Loucy (cell line): Measurements from ENCODE around the gene FBN1.

Experiments
- H2AFZ ChIP-seq: fragments of 200-600 bp; sonication (generic); 2 replicates; pipeline ENCODE4 v1.6.0; 2016; ENCODE audit warnings: antibody characterized with exemption, mild to moderate bottlenecking, low read length, moderate library complexity
- H3F3A ChIP-seq: fragments of 200-600 bp; 2 replicates; pipeline ENCODE4 v1.6.0; 2016; ENCODE audit warnings: antibody characterized with exemption, low read depth, mild to moderate bottlenecking
- H3K27me3 ChIP-seq: fragments of 200-600 bp; sonication (generic); 2 replicates; pipeline ENCODE4 v1.6.1; 2014; ENCODE audit warnings: low read length, mild to moderate bottlenecking; ENCODE audit not compliant: insufficient read depth, poor library complexity, severe bottlenecking
- H3K36me3 ChIP-seq: fragments of 200-600 bp; sonication (generic); 2 replicates; pipeline ENCODE4 v1.6.1; 2016; ENCODE audit warnings: low read length; ENCODE audit not compliant: insufficient read depth
- H3K4me1 ChIP-seq: fragments of 200-600 bp; sonication (generic); 2 replicates; pipeline ENCODE4 v1.5.1; 2014; ENCODE audit warnings: low read length, mild to moderate bottlenecking; ENCODE audit not compliant: insufficient read depth, poor library complexity, severe bottlenecking
- H3K4me2 ChIP-seq: fragments of 200-600 bp; sonication (generic); 2 replicates; pipeline ENCODE4 v1.6.0; 2014; ENCODE audit warnings: antibody characterized with exemption, low read length, low read depth, mild to moderate bottlenecking; ENCODE audit not compliant: poor library complexity, severe bottlenecking
- H3K4me3 ChIP-seq: fragments of 200-600 bp; sonication (generic); 2 replicates; pipeline ENCODE4 v1.5.1; 2014; ENCODE audit warnings: low read length, mild to moderate bottlenecking, mixed read lengths; ENCODE audit not compliant: poor library complexity, severe bottlenecking
- H3K79me2 ChIP-seq: fragments of 200-600 bp; sonication (generic); 2 replicates; pipeline ENCODE4 v1.6.1; 2014; ENCODE audit warnings: low read length; ENCODE audit not compliant: insufficient read depth
- H3K9ac ChIP-seq: fragments of 200-600 bp; sonication (generic); 2 replicates; pipeline ENCODE4 v1.6.0; 2014; ENCODE audit warnings: mild to moderate bottlenecking, low read depth, low read length, moderate library complexity; ENCODE audit not compliant: poor library complexity, severe bottlenecking
- H3K9me2 ChIP-seq: fragments of 200-600 bp; sonication (generic); replicated peaks from 2 replicates; pipeline ENCODE4 v1.6.1; 2016; ENCODE audit warnings: low read depth, low read length, mixed read lengths
- H3K9me3 ChIP-seq: fragments of 200-600 bp; sonication (generic); 2 replicates; pipeline ENCODE4 v1.6.1; 2014; ENCODE audit warnings: mild to moderate bottlenecking, antibody characterized with exemption, low read length, low read depth; ENCODE audit not compliant: insufficient read depth
- H4K20me1 ChIP-seq: fragments of 200-600 bp; sonication (generic); 2 replicates; pipeline ENCODE4 v1.6.0; 2014; ENCODE audit warnings: antibody characterized with exemption, low read length, mild to moderate bottlenecking; ENCODE audit not compliant: insufficient read depth, poor library complexity, severe bottlenecking
- EZH2phosphoT487 ChIP-seq: fragments of 200-600 bp; IDR thresholded peaks from 2 replicates; pipeline ENCODE4 v1.6.1; 2018; ENCODE audit warnings: antibody characterized with exemption, mild to moderate bottlenecking, moderate library complexity, borderline replicate concordance
- TF ChIP-seq, protein P1 (sequence below): fragments of 200-600 bp; sonication (generic); conservative IDR thresholded peaks from 2 replicates; pipeline ENCODE4 v1.5.1; 2014; ENCODE audit warnings: mild to moderate bottlenecking, antibody characterized with exemption, low read length

FBN1 gene

DNA sequence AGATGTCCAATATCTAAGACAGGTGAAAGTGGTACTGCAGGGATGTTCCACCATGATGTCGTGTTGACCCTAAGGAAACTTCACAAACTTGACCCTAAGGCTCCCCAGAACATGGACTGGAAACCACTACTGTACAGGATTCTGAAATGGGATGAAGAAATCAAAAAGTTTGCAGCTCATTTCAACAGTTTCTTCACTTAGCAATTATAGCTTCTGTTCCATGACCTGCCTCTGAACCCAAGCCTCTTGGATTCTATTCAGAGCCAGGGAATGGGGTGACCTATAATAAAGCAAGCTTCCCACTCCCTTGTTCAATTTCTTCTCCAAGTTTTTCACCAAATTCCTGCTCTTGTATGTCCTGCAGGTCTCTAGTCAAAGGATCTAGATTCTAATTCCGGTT, 273.5 kb downstream of the FBN1 start:
- no peaks in the 10 kb centered on the region for H4K20me1 ChIP-seq
- no peaks in the 10 kb centered on the region for H3F3A ChIP-seq
- no peaks in the 10 kb centered on the region for H3K9me2 ChIP-seq
- H3K36me3 ChIP-seq: no peaks in the 10 kb centered on the region
- no peak overlapping the region for H3K9ac ChIP-seq
- no peak overlapping the region for H3K4me3 ChIP-seq
- H3K27me3 ChIP-seq: peaks cover 9% of the 10 kb centered on the region
- H3K79me2 ChIP-seq: no peaks in the 10 kb centered on the region
- H3K9me3 ChIP-seq: no peaks in the 10 kb centered on the region
- TF ChIP-seq EZH2phosphoT487: no peak
- TF ChIP-seq, protein P1, sequence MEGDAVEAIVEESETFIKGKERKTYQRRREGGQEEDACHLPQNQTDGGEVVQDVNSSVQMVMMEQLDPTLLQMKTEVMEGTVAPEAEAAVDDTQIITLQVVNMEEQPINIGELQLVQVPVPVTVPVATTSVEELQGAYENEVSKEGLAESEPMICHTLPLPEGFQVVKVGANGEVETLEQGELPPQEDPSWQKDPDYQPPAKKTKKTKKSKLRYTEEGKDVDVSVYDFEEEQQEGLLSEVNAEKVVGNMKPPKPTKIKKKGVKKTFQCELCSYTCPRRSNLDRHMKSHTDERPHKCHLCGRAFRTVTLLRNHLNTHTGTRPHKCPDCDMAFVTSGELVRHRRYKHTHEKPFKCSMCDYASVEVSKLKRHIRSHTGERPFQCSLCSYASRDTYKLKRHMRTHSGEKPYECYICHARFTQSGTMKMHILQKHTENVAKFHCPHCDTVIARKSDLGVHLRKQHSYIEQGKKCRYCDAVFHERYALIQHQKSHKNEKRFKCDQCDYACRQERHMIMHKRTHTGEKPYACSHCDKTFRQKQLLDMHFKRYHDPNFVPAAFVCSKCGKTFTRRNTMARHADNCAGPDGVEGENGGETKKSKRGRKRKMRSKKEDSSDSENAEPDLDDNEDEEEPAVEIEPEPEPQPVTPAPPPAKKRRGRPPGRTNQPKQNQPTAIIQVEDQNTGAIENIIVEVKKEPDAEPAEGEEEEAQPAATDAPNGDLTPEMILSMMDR: no peak
- no peak overlapping the region for H3K4me2 ChIP-seq
- H2AFZ ChIP-seq: no peak overlapping the region
- H3K4me1 ChIP-seq: no peaks in the 10 kb centered on the region

DNA sequence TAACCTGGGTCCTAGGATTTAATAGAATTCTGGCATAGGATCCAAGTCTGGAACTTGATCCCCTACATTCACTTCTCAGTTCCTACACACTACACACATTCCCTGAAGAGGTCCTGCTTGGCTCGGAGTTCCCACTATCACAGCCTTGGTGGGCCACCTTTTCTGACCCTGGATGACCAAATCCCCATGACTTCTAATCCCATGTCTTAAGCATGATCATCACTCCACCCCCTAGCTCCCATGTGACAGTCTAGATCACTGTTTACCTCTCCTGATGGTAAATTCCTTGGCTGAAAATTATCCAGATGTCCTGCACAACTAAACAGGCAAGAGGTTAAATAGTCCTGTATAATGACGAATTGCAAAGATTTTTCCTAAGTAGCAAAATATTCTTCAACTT, 274.0 kb downstream of the FBN1 start:
- no peak overlapping the region for H3K4me2 ChIP-seq
- H4K20me1 ChIP-seq: no peaks in the 10 kb centered on the region

DNA sequence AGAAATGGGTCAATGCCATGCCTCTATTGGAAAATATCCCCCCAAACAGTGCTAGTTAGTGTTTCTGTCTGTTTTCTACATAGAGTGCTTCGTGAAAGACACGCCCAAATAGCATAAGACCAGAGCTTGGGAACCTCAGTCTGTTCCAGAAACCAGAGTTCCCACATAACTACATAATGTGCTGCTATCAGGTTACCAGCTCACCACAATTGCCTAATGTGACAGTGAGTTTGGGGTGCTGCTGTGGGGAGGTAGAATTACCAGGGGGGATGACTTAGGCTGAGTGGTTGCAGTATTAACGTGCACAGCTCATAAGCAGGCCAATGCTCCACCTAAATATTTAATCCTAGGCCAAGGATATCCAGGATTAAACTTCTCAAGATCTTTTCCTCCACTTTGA, 275.0 kb downstream of the FBN1 start:
- H2AFZ ChIP-seq: no peak overlapping the region
- H3K9ac ChIP-seq: no peak overlapping the region
- H3F3A ChIP-seq: no peaks in the 10 kb centered on the region
- TF ChIP-seq, protein P1: no peak
- no peak for TF ChIP-seq EZH2phosphoT487
- H3K4me2 ChIP-seq: no peak overlapping the region
- no peaks in the 10 kb centered on the region for H3K9me2 ChIP-seq
- H3K36me3 ChIP-seq: no peaks in the 10 kb centered on the region
- no peaks in the 10 kb centered on the region for H4K20me1 ChIP-seq
- no peaks in the 10 kb centered on the region for H3K79me2 ChIP-seq
- H3K4me3 ChIP-seq: no peak overlapping the region
- no peaks in the 10 kb centered on the region for H3K9me3 ChIP-seq
- H3K27me3 ChIP-seq: peaks cover 9% of the 10 kb centered on the region
- H3K4me1 ChIP-seq: no peaks in the 10 kb centered on the region

More for the DNA sequence above, 274.0 kb downstream of the FBN1 start:
- TF ChIP-seq EZH2phosphoT487: no peak
- TF ChIP-seq, protein P1: no peak
- Histone ChIP-seq H3K9me2 (no peaks in the 10 kb centered on the region), H3F3A (no peaks in the 10 kb centered on the region), H3K4me3 (no peak overlapping the region), H3K9ac (no peak overlapping the region), H3K9me3 (no peaks in the 10 kb centered on the region), H2AFZ (no peak overlapping the region), H3K79me2 (no peaks in the 10 kb centered on the region), H3K27me3 (peaks cover 9% of the 10 kb centered on the region), H3K36me3 (no peaks in the 10 kb centered on the region), H3K4me1 (no peaks in the 10 kb centered on the region)
